C4-2B (cell line): ENCODE measurements around the gene KCNJ6.
"Not testable (repeated sequence)": the region's sequence is repeated elsewhere in the genome, so short reads cannot be mapped to it uniquely, and the experiment has no call there.

ENCODE experiments used
- H3K27ac ChIP-seq: fragments of 450-650 bp; 2 replicates; pipeline ENCODE4 v1.5.1; 2017
- CTCF ChIP-seq: fragments of 450-650 bp; conservative IDR thresholded peaks from 2 replicates; pipeline ENCODE4 v1.5.1; 2017; ENCODE audit warnings: mild to moderate bottlenecking
- ZFX ChIP-seq: fragments of 450-650 bp; IDR thresholded peaks from 2 replicates; pipeline ENCODE4 v1.6.1; 2017

KCNJ6 gene

GRCh38 chr21:37587635-37588177, 328.6 kb downstream of the KCNJ6 start:
- no peak for TF ChIP-seq CTCF
- TF ChIP-seq ZFX: no peak
- H3K27ac ChIP-seq: no peak overlapping the region

- TF ChIP-seq ZFX (no peak), CTCF (no peak)
- no peak overlapping the region for H3K27ac ChIP-seq
Observed at GRCh38 chr21:37587203-37587602, 329.1 kb downstream of the KCNJ6 start.

- H3K27ac ChIP-seq: no peak overlapping the region
- no peak for TF ChIP-seq ZFX
- peak; percentile 67 for TF ChIP-seq CTCF
Observed at GRCh38 chr21:37582590-37582989, 333.7 kb downstream of the KCNJ6 start.

- H3K27ac ChIP-seq: no peak overlapping the region
- TF ChIP-seq CTCF: no peak
- no peak for TF ChIP-seq ZFX
Observed at GRCh38 chr21:37580666-37581065, 335.6 kb downstream of the KCNJ6 start.

- H3K27ac ChIP-seq: no peak overlapping the region
- TF ChIP-seq ZFX (no peak), CTCF (no peak)
Observed at GRCh38 chr21:37579356-37579755, 336.9 kb downstream of the KCNJ6 start.

GRCh38 chr21:37578471-37579126, 337.7 kb downstream of the KCNJ6 start:
- H3K27ac ChIP-seq: no peak overlapping the region
- TF ChIP-seq ZFX (no peak), CTCF (no peak)

GRCh38 chr21:37576929-37577328, 339.3 kb downstream of the KCNJ6 start:
- H3K27ac ChIP-seq: not testable (repeated sequence)

GRCh38 chr21:37575580-37575979, 340.7 kb downstream of the KCNJ6 start:
- TF ChIP-seq ZFX (no peak), CTCF (no peak)
- H3K27ac ChIP-seq: no peak overlapping the region
